ENCODE data around the gene COL18A1.

DNA sequence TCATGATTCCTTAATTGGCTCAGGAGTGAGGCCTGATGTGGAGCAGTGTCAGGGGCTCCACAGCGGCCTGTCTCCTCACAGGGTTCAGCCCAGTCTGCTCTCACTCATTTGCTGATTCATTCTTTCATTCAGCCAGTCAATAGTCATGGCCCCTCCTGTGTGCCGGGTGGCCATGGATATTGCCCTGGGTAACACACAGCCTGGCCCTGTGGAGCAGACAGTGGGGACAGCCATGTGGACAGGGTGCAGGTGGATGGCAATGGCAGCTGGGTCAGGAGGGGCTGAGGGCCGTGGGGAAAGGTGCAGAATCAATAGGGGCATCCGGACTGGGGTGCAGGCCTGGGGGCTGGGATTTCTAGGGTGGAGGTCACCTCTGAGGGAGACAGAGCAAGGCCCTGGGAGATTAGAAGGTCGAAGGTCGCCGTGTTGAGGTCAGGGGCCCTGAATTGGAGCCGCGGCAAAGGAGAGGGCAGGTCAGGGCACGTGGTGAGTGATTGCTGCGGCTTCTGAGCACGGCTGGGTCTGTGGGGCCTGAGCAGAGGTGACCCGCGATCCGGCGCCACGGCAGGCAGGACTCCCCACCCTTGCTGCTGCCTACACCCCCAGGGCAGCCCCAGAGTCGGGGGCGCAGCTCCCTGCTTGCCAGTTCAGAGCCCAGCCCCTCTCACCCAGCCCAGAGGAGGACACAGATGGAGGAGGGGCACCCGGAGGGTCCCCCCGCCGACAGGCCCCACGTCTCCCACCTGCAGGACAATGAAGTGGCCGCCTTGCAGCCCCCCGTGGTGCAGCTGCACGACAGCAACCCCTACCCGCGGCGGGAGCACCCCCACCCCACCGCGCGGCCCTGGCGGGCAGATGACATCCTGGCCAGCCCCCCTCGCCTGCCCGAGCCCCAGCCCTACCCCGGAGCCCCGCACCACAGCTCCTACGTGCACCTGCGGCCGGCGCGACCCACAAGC lies 103.9 kb downstream of the COL18A1 start:
- TF ChIP-seq, protein P1, sequence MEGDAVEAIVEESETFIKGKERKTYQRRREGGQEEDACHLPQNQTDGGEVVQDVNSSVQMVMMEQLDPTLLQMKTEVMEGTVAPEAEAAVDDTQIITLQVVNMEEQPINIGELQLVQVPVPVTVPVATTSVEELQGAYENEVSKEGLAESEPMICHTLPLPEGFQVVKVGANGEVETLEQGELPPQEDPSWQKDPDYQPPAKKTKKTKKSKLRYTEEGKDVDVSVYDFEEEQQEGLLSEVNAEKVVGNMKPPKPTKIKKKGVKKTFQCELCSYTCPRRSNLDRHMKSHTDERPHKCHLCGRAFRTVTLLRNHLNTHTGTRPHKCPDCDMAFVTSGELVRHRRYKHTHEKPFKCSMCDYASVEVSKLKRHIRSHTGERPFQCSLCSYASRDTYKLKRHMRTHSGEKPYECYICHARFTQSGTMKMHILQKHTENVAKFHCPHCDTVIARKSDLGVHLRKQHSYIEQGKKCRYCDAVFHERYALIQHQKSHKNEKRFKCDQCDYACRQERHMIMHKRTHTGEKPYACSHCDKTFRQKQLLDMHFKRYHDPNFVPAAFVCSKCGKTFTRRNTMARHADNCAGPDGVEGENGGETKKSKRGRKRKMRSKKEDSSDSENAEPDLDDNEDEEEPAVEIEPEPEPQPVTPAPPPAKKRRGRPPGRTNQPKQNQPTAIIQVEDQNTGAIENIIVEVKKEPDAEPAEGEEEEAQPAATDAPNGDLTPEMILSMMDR (IDR thresholded peaks at IDR 0.05) = no peak
- TF ChIP-seq MAZ (IDR thresholded peaks at IDR 0.05; ENCODE audit: borderline replicate concordance, low read depth, low read length) (no peak), BHLHE40 (IDR thresholded peaks at IDR 0.05; ENCODE audit: low read depth, low read length) (no peak), JUN (IDR thresholded peaks at IDR 0.05) (no peak), POLR2A (IDR thresholded peaks at IDR 0.05; ENCODE audit: low read length) (no peak), CEBPB (IDR thresholded peaks at IDR 0.05) (no peak), MYC (IDR thresholded peaks at IDR 0.05; ENCODE audit: borderline replicate concordance, low read length) (no peak), EP300 (IDR thresholded peaks at IDR 0.05) (no peak), RCOR1 (IDR thresholded peaks at IDR 0.05; ENCODE audit: low read depth, low read length) (no peak), RNF2 (IDR thresholded peaks at IDR 0.05; ENCODE audit: borderline replicate concordance, low read depth) (no peak), EHMT2 (IDR thresholded peaks at IDR 0.05; ENCODE audit: low read depth) (no peak)
- TF ChIP-seq, protein P2, sequence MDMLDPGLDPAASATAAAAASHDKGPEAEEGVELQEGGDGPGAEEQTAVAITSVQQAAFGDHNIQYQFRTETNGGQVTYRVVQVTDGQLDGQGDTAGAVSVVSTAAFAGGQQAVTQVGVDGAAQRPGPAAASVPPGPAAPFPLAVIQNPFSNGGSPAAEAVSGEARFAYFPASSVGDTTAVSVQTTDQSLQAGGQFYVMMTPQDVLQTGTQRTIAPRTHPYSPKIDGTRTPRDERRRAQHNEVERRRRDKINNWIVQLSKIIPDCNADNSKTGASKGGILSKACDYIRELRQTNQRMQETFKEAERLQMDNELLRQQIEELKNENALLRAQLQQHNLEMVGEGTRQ (IDR thresholded peaks at IDR 0.05) = no peak
- TF ChIP-seq, protein P3, sequence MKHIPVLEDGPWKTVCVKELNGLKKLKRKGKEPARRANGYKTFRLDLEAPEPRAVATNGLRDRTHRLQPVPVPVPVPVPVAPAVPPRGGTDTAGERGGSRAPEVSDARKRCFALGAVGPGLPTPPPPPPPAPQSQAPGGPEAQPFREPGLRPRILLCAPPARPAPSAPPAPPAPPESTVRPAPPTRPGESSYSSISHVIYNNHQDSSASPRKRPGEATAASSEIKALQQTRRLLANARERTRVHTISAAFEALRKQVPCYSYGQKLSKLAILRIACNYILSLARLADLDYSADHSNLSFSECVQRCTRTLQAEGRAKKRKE (CRISPR knock-in tag; IDR thresholded peaks at IDR 0.05; ENCODE audit: low read depth) = no peak

Data from A549 (cell line).